PC-3 (cell line): Measurements from ENCODE around the gene MAP2K5. TPM values are rescaled to one million over a fixed set of nuclear protein-coding genes. Genes with fewer than 3 reads are reported as not detected.

Experiments used
- ATAC-seq: fragments of 200-7000 bp; cut with Tn5 transposase; 2 replicates; pipeline ENCODE4 v1.9.1; 2020; ENCODE audit warnings: mild to moderate bottlenecking, moderate library complexity
- BruUV-seq: library from RNA; stranded (reverse); fragments of 400-500 nt; replicated peaks from 2 replicates; lab custom pipeline; 2021; lab: Mats Ljungman, UMichigan
- CTCF ChIA-PET: fragments of 300-600 bp; sonication (Branson Sonifier 250); formaldehyde crosslinking; loops from one replicate; lab custom pipeline; 2022; ENCODE audit warnings: antibody characterized with exemption; lab: Charles Lee
- POLR2A ChIA-PET: fragments of 300-600 bp; sonication (Branson Sonifier 250); formaldehyde crosslinking; loops from one replicate; lab custom pipeline; 2022; ENCODE audit warnings: antibody characterized with exemption; ENCODE audit not compliant: unreplicated experiment; lab: Charles Lee
- DNase-seq: peaks from one replicate; pipeline ENCODE4 v3.0.0-alpha.2; 2015
- H2AFZ ChIP-seq: fragments of 300-600 bp; sonication (generic); 2 replicates; pipeline ENCODE4 v1.6.0; 2016; ENCODE audit warnings: antibody characterized with exemption, low read length
- H3F3A ChIP-seq: fragments of 300-600 bp; sonication (generic); one replicate; pipeline ENCODE4 v1.6.0; 2017; ENCODE audit warnings: antibody characterized with exemption, low read length, control low read depth, mild to moderate bottlenecking; ENCODE audit not compliant: unreplicated experiment
- H3K27ac ChIP-seq: fragments of 300-600 bp; sonication (generic); 2 replicates; pipeline ENCODE4 v1.5.1; 2016; ENCODE audit warnings: mild to moderate bottlenecking, low read length
- H3K27me3 ChIP-seq: fragments of 300-600 bp; sonication (generic); 2 replicates; pipeline ENCODE4 v1.6.1; 2016; ENCODE audit warnings: low read length, mixed read lengths
- H3K36me3 ChIP-seq: fragments of 300-600 bp; sonication (generic); 2 replicates; pipeline ENCODE4 v1.6.1; 2016; ENCODE audit warnings: low read depth, mixed run types, low read length, mixed read lengths
- H3K4me1 ChIP-seq: fragments of 300-600 bp; sonication (generic); 2 replicates; pipeline ENCODE4 v1.5.1; 2016; ENCODE audit warnings: low read length; ENCODE audit not compliant: insufficient read depth
- H3K4me2 ChIP-seq: fragments of 300-600 bp; sonication (generic); 2 replicates; pipeline ENCODE4 v1.6.0; 2016; ENCODE audit warnings: low read length
- H3K4me3 ChIP-seq: fragments of 300-600 bp; sonication (generic); 2 replicates; pipeline ENCODE4 v1.5.1; 2016; ENCODE audit warnings: mild to moderate bottlenecking, low read length, mixed read lengths
- H3K79me2 ChIP-seq: fragments of 300-600 bp; sonication (generic); 2 replicates; pipeline ENCODE4 v1.6.1; 2017; ENCODE audit warnings: low read length, mixed read lengths
- H3K9ac ChIP-seq: fragments of 300-600 bp; sonication (generic); 2 replicates; pipeline ENCODE4 v1.6.0; 2016; ENCODE audit warnings: mild to moderate bottlenecking, low read length
- H3K9me2 ChIP-seq: fragments of 300-600 bp; sonication (generic); replicated peaks from 2 replicates; pipeline ENCODE4 v1.6.1; 2016; ENCODE audit warnings: mixed run types, low read length, mixed read lengths
- H3K9me3 ChIP-seq: fragments of 300-600 bp; sonication (generic); 2 replicates; pipeline ENCODE4 v1.6.1; 2016; ENCODE audit warnings: low read length, mixed read lengths
- H4K20me1 ChIP-seq: fragments of 300-600 bp; sonication (generic); 2 replicates; pipeline ENCODE4 v1.6.1; 2016; ENCODE audit warnings: low read length, mixed read lengths
- CTCF ChIP-seq: fragments of 300-600 bp; sonication (generic); conservative IDR thresholded peaks from 2 replicates; pipeline ENCODE4 v1.5.1; 2017; ENCODE audit warnings: antibody characterized with exemption, low read depth, mild to moderate bottlenecking, low read length
- EZH2 ChIP-seq: fragments of 300-600 bp; sonication (generic); IDR thresholded peaks from one replicate; pipeline ENCODE4 v1.6.1; 2017; ENCODE audit warnings: antibody characterized with exemption, mild to moderate bottlenecking, low read length; ENCODE audit not compliant: unreplicated experiment
- EZH2phosphoT487 ChIP-seq: fragments of 300-600 bp; sonication (generic); IDR thresholded peaks from 2 replicates; pipeline ENCODE4 v1.6.1; 2018; ENCODE audit warnings: mild to moderate bottlenecking, antibody characterized with exemption, low read length, borderline replicate concordance
- intact Hi-C: fragments of 100-400 bp; cut with micrococcal nuclease; formaldehyde crosslinking; loops from 2 replicates; pipeline ENCODE4 v1.9.0; 2023
- total RNA-seq: library from RNA; depleted of rRNA; stranded (reverse); fragments of >200 nt; gene quantifications from 2 replicates; pipeline ENCODE4 v1.2.3, GENCODE V29; 2014

Gene MAP2K5
- total RNA-seq, 1 experiment from 2014 or later, result 5.5 TPM

- no peaks in the 10 kb centered on the region for H3K9me3 ChIP-seq
- no peaks in the 10 kb centered on the region for H3K4me1 ChIP-seq
- TF ChIP-seq CTCF (no peak), EZH2phosphoT487 (no peak), EZH2 (no peak)
- H3K27me3 ChIP-seq, result no peaks in the 10 kb centered on the region
- H3K4me3 ChIP-seq, result no peak overlapping the region
- DNase-seq (no peak), ATAC-seq (no peak)
- no peak overlapping the region for H3K4me2 ChIP-seq
- no TSS peak for BruUV-seq
- CTCF ChIA-PET, result no interaction called here
- POLR2A ChIA-PET, result no interaction called here
- H2AFZ ChIP-seq, result no peak overlapping the region
- H3K36me3 ChIP-seq, result no peaks in the 10 kb centered on the region
- no peaks in the 10 kb centered on the region for H4K20me1 ChIP-seq
- no peaks in the 10 kb centered on the region for H3K9me2 ChIP-seq
- no peak overlapping the region for H3K27ac ChIP-seq
- no peaks in the 10 kb centered on the region for H3F3A ChIP-seq
- intact Hi-C loops, result no loop called here
- no peaks in the 10 kb centered on the region for H3K79me2 ChIP-seq
- H3K9ac ChIP-seq, result no peak overlapping the region
Measured at GRCh38 chr15:67708500-67708899, 166.0 kb downstream of the MAP2K5 start.

GRCh38 chr15:67715170-67715569 lies 172.7 kb downstream of the MAP2K5 start:
- TF ChIP-seq CTCF (no peak), EZH2 (no peak), EZH2phosphoT487 (no peak)
- ChIA-PET POLR2A (no interaction called here), CTCF (no interaction called here)
- BruUV-seq, result no TSS peak
- intact Hi-C loops, result no loop called here
- Histone ChIP-seq H4K20me1 (no peaks in the 10 kb centered on the region), H3K4me3 (no peak overlapping the region), H3K4me2 (no peak overlapping the region), H3K36me3 (no peaks in the 10 kb centered on the region), H3K4me1 (no peaks in the 10 kb centered on the region), H3K9ac (no peak overlapping the region), H2AFZ (no peak overlapping the region), H3F3A (no peaks in the 10 kb centered on the region), H3K27ac (no peak overlapping the region), H3K27me3 (no peaks in the 10 kb centered on the region), H3K9me2 (no peaks in the 10 kb centered on the region), H3K79me2 (no peaks in the 10 kb centered on the region), H3K9me3 (no peaks in the 10 kb centered on the region)
- DNase-seq, result no peak
- no peak for ATAC-seq

- no peaks in the 10 kb centered on the region for H3F3A ChIP-seq
- H3K27me3 ChIP-seq, result no peaks in the 10 kb centered on the region
- H2AFZ ChIP-seq, result no peak overlapping the region
- no peaks in the 10 kb centered on the region for H3K9me3 ChIP-seq
- no peak overlapping the region for H3K4me2 ChIP-seq
- POLR2A ChIA-PET, result no interaction called here
- H3K4me3 ChIP-seq, result no peak overlapping the region
- no peaks in the 10 kb centered on the region for H3K4me1 ChIP-seq
- H3K36me3 ChIP-seq, result no peaks in the 10 kb centered on the region
- no peaks in the 10 kb centered on the region for H3K9me2 ChIP-seq
- no peak overlapping the region for H3K9ac ChIP-seq
- H4K20me1 ChIP-seq, result no peaks in the 10 kb centered on the region
- no TSS peak for BruUV-seq
- CTCF ChIA-PET, result no interaction called here
- ATAC-seq (no peak), DNase-seq (no peak)
- H3K27ac ChIP-seq, result no peak overlapping the region
- no peak for TF ChIP-seq EZH2phosphoT487
- TF ChIP-seq CTCF, result no peak
- TF ChIP-seq EZH2, result no peak
- no peaks in the 10 kb centered on the region for H3K79me2 ChIP-seq
- intact Hi-C loops, result no loop called here
Measured at GRCh38 chr15:67716171-67716570, 173.7 kb downstream of the MAP2K5 start.
